22Rv1 (cell line): ENCODE measurements around the gene MZB1.

Experiments
- H3K27ac ChIP-seq: fragments of 450-650 bp; 2 replicates; pipeline ENCODE4 v1.5.1; 2017
- ZFX ChIP-seq: fragments of 450-650 bp; IDR thresholded peaks from 2 replicates; pipeline ENCODE4 v1.6.1; 2017; ENCODE audit warnings: antibody characterized with exemption, borderline replicate concordance
- TF ChIP-seq, protein P1 (sequence below): fragments of 450-650 bp; IDR thresholded peaks from 2 replicates; pipeline ENCODE4 v1.5.1; 2017; ENCODE audit warnings: mild to moderate bottlenecking

MZB1 gene

DNA sequence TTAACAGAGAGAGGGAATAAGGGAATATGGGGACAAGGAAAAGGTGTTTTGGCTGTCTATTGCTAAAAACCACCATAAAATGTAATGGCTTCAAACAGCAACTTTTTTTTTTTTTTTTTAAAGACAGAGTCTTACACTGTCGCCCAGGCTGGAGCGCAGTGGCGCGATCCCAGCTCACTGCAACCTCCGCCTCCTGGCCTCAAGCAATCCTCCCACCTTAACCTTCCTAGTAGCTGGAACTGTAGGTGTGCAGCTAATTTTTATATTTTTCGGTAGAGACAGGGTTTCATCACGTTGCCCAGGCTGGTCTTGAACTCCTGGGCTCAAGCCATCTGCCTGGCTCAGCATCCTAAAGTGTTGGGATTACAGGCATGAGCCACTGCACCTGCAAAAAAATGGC lies 18.5 kb upstream of the MZB1 start:
- no peak overlapping the region for H3K27ac ChIP-seq

DNA sequence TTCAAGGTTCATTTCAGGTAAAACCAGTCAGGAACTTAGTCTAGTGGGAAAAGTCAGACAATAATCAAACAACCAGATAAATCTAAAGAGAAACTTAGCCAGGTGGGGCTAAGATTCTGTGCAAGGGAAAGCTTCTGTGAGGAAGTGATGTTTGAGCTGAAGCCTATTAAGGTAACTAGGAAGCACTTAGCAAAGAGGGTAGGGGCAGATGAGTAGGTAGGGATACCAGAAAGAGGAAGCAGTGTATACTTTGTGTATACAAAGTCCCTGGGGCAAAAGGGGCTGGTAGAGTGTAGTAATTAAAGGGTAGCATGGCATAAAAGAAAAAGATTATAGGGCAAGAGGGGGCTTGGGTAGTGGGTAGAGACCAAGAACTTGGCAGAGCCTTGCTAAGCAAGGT lies 17.8 kb upstream of the MZB1 start:
- TF ChIP-seq ZFX: no peak
- TF ChIP-seq, protein P1, sequence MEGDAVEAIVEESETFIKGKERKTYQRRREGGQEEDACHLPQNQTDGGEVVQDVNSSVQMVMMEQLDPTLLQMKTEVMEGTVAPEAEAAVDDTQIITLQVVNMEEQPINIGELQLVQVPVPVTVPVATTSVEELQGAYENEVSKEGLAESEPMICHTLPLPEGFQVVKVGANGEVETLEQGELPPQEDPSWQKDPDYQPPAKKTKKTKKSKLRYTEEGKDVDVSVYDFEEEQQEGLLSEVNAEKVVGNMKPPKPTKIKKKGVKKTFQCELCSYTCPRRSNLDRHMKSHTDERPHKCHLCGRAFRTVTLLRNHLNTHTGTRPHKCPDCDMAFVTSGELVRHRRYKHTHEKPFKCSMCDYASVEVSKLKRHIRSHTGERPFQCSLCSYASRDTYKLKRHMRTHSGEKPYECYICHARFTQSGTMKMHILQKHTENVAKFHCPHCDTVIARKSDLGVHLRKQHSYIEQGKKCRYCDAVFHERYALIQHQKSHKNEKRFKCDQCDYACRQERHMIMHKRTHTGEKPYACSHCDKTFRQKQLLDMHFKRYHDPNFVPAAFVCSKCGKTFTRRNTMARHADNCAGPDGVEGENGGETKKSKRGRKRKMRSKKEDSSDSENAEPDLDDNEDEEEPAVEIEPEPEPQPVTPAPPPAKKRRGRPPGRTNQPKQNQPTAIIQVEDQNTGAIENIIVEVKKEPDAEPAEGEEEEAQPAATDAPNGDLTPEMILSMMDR: no peak

More for the DNA sequence above, 18.5 kb upstream of the MZB1 start:
- TF ChIP-seq ZFX: no peak
- TF ChIP-seq, protein P1: no peak

DNA sequence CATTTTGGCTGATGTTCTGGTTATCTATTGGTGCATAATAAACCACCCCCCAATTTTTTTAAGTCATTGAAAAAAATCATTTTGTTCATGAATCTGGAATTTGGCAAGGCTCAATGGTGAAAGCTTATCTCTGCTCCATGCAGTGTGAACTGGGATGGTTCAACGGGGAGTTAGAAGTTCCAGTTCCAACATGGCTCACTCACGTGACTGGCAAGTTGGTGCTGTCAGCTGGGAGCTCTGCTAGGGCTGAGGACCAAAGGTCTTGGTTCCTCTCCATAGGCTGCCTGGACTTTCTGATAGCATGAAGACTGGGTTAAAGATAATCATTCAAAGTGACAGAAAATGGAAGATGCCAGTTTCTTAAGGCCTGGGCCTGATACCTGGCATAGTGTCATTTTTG lies 17.2 kb upstream of the MZB1 start:
- no peak overlapping the region for H3K27ac ChIP-seq
- no peak for TF ChIP-seq ZFX
- TF ChIP-seq, protein P1: no peak

More for the DNA sequence above, 17.8 kb upstream of the MZB1 start:
- H3K27ac ChIP-seq: no peak overlapping the region

DNA sequence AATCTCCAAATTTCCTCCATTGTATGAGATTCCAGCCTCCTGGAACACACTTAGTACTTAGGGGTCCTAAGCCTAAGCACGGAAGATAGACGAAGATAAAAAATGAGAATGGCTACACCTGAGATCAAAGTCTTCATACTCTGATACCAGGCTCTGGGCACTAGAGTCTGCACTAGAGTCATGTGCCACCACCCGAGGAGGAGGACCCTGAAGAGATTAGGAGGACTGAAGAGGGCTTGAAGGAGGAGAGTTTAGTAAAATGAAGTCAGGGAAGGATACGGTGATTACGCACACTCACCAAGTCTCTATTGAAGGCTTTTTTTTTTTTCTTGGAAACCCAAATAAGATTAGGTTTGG lies 14.7 kb upstream of the MZB1 start:
- TF ChIP-seq, protein P1: no peak
- no peak for TF ChIP-seq ZFX
- peak overlapping the region; percentile 90 for H3K27ac ChIP-seq

DNA sequence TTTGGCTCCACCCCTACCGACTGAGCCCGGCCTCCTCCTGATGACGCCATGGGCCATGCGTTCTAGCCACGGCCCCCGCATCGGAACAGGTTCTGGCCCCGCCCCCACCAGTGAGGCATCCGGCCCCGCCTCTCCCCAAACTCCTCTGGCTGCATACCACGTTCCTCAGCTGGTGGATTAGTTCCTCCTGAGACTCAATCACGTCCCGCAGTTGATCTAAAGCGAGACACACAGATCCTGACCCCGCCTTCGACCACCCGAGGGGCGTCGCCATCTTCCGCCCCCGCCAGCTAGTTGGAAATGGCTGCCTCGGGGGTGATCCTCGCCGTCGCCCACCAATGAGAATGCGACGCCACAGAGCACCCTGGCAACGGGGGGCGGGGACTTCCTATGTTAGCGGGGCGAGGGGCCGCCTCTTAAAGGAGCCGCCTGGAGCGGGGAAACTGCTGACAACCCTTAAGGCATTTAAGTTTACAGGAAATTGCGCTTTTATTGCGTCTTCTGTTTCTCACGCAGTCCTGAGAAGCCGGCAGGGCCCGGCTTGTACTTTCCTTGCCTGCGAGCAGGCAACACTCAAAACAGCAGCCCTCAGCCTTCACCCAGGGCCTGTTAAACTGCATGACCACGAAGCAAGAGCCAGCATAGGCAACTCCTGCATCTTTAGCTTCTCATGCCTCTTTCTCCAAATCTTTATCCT lies 14.2 kb upstream of the MZB1 start, which contains the start of gene SPATA24:
Gene SPATA24 (minus strand): TSS at position 303 of the 697 bp plus-strand sequence. CDS start 29 bp downstream, at position 274.
- TF ChIP-seq, protein P1: no peak
- no peak for TF ChIP-seq ZFX
- peak within 1 kb of the TSS; percentile 90 for H3K27ac ChIP-seq

DNA sequence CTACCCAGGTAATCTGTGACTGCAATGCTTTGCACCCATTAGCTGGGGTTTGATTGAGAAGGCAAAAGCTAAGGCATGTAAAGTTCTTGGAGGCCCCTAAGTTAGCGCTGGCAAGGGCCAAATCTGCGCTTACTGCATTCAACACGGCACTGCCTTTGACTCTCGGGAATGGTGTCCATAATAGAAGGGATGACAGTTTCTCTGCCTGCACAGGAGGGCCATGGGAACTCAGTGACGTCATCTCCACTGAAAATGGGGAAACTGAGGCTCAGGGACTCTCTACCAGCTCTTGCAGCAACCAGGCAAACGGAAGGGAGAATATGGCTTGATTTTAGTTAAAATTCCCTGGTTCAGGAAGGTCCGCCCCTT lies 13.7 kb upstream of the MZB1 start:
- TF ChIP-seq, protein P1: no peak
- no peak for TF ChIP-seq ZFX
- H3K27ac ChIP-seq: peak overlapping the region; percentile 90

DNA sequence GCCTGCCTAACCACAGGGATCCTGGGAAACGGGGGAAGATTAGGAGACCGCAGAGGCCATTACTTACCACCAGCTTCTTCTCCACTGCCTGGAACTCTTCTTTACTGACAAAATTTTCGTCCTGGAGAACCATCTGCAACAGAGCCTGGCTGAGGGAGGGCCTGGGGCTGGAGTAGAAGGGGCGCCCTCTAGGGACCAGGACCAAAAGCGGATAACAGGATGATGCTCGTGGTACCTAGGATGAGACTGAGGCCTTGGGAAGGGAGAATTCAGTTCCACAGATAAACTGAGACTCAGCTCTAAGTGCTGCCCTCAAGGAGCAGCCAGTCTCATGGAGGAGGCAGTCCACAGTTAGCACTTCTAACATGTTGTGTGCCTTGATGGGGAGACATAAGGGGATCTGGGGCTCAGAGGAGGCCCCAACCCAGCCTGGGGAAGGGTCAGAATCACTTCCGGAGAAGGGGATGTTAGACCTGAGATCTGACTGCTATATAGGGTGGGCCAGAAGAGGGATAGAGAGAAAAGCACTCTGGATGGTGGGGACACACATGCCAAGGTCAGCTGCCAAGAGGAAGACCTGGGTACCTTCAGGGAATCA lies 12.9 kb upstream of the MZB1 start:
- H3K27ac ChIP-seq: peak overlapping the region; percentile 90
- TF ChIP-seq, protein P1: peak; percentile 77
- no peak for TF ChIP-seq ZFX
